Activated CD4-positive, alpha-beta T cell treated with anti-CD3 and anti-CD28 coated beads for 36 hours (primary cell): ENCODE measurements around the gene CLDN16. TPM values are rescaled to one million over a fixed set of nuclear protein-coding genes. Genes with fewer than 3 reads are reported as not detected.

ENCODE experiments used
- ATAC-seq: fragments of 200-7000 bp; cut with Tn5 transposase; one replicate; pipeline ENCODE4 v1.10.0; 2021; ENCODE audit warnings: mild to moderate bottlenecking, moderate library complexity
- CTCF ChIA-PET: fragments of 350-600 bp; sonication (Branson Sonifier 250); formaldehyde crosslinking; loops from one replicate; lab custom pipeline; 2021; ENCODE audit warnings: antibody characterized with exemption; lab: Charles Lee
- POLR2A ChIA-PET: fragments of 350-600 bp; sonication (Branson Sonifier 250); formaldehyde crosslinking; loops from one replicate; lab custom pipeline; 2021; ENCODE audit warnings: antibody characterized with exemption, inconsistent platforms; lab: Charles Lee
- DNase-seq: peaks from one replicate; pipeline ENCODE4 v3.0.0-alpha.2; 2020
- H3K27ac Mint-ChIP-seq: one replicate; pipeline ENCODE4 v1.8.0; 2021; ENCODE audit warnings: mixed read lengths
- H3K27me3 Mint-ChIP-seq: one replicate; pipeline ENCODE4 v1.8.0; 2021; ENCODE audit warnings: mixed read lengths
- H3K36me3 Mint-ChIP-seq: one replicate; pipeline ENCODE4 v1.8.0; 2021; ENCODE audit warnings: low read depth, mixed read lengths
- H3K4me1 Mint-ChIP-seq: one replicate; pipeline ENCODE4 v1.8.0; 2021; ENCODE audit warnings: mixed read lengths
- H3K4me3 Mint-ChIP-seq: one replicate; pipeline ENCODE4 v1.8.0; 2021; ENCODE audit warnings: mild to moderate bottlenecking, moderate library complexity, mixed read lengths
- H3K9me3 Mint-ChIP-seq: one replicate; pipeline ENCODE4 v1.8.0; 2021; ENCODE audit warnings: low read depth, mixed read lengths
- intact Hi-C, 2 experiments: fragments of 100-400 bp; cut with DNase I in 1 of 2; cut with micrococcal nuclease in 1 of 2; formaldehyde crosslinking; loops; one replicate each; pipeline versions ENCODE4 v1.14.2 to v1.15.1; 2022 to 2024; cut with DNase I, micrococcal nuclease
- total RNA-seq, 2 experiments: library from RNA; stranded (reverse); gene quantifications; one replicate each; pipeline ENCODE4 v1.2.3, GENCODE V29; 2021

Gene CLDN16
- total RNA-seq, 2 experiments from 2014 or later = not detected

GRCh38 chr3:190381441-190381840 is 6.5 kb upstream of the CLDN16 start:
- Mint-ChIP-seq H3K4me3 (no peak overlapping the region), H3K27me3 (peaks cover 20% of the 10 kb centered on the region), H3K9me3 (no peaks in the 10 kb centered on the region), H3K27ac (no peak overlapping the region), H3K4me1 (peaks cover 13% of the 10 kb centered on the region), H3K36me3 (no peaks in the 10 kb centered on the region)
- ChIA-PET CTCF (no interaction called here), POLR2A (no interaction called here)
- intact Hi-C loops = loop anchor here in 1 of 2 experiments (10.0 kb wide), 1 partner anchor 313 kb away; no protein-coding TSS in a partner anchor
- ATAC-seq (no peak), DNase-seq (no peak)

- H3K9me3 Mint-ChIP-seq = no peaks in the 10 kb centered on the region
- intact Hi-C loops = loop anchor here (2.0 to 10.0 kb wide), 2 partner anchors 43 to 313 kb away; no protein-coding TSS in a partner anchor
- no peaks in the 10 kb centered on the region for H3K36me3 Mint-ChIP-seq
- DNase-seq (no peak), ATAC-seq (peak; percentile 86)
- POLR2A ChIA-PET = no interaction called here
- peaks cover 15% of the 10 kb centered on the region for H3K27me3 Mint-ChIP-seq
- CTCF ChIA-PET = no interaction called here
- no peak overlapping the region for H3K27ac Mint-ChIP-seq
- peaks cover 13% of the 10 kb centered on the region for H3K4me1 Mint-ChIP-seq
- no peak overlapping the region for H3K4me3 Mint-ChIP-seq
Observed at GRCh38 chr3:190382082-190382481, 5.9 kb upstream of the CLDN16 start.

- Mint-ChIP-seq H3K4me3 (no peak overlapping the region), H3K9me3 (no peaks in the 10 kb centered on the region), H3K4me1 (peaks cover 13% of the 10 kb centered on the region), H3K27me3 (peaks cover 17% of the 10 kb centered on the region), H3K27ac (no peak overlapping the region), H3K36me3 (no peaks in the 10 kb centered on the region)
- DNase-seq = peak; percentile 40
- ChIA-PET CTCF (interaction anchor here (0.5 to 1.9 kb wide), 3 partner anchors 14 to 423 kb away, joined by 3 to 6 read pairs (median 3); no protein-coding TSS in a partner anchor), POLR2A (no interaction called here)
- ATAC-seq = peak; percentile 57
- intact Hi-C loops = loop anchor here in 1 of 2 experiments (10.0 kb wide), 1 partner anchor 310 kb away; no protein-coding TSS in a partner anchor
Observed at GRCh38 chr3:190384309-190384756, 3.6 kb upstream of the CLDN16 start.

GRCh38 chr3:190385731-190386688 is 2.0 kb upstream of the CLDN16 start:
- Mint-ChIP-seq H3K9me3 (no peaks in the 10 kb centered on the region), H3K27me3 (peaks cover 12% of the 10 kb centered on the region), H3K4me1 (peaks cover 13% of the 10 kb centered on the region), H3K27ac (no peak overlapping the region), H3K4me3 (no peak overlapping the region), H3K36me3 (no peaks in the 10 kb centered on the region)
- ChIA-PET CTCF (no interaction called here), POLR2A (no interaction called here)
- no peak for ATAC-seq
- no peak for DNase-seq
- intact Hi-C loops = loop anchor here in 1 of 2 experiments (10.0 kb wide), 1 partner anchor 309 kb away; no protein-coding TSS in a partner anchor

- Mint-ChIP-seq H3K4me1 (no peaks in the 10 kb centered on the region), H3K4me3 (no peak overlapping the region), H3K27ac (no peak overlapping the region), H3K9me3 (no peaks in the 10 kb centered on the region), H3K27me3 (peaks cover 16% of the 10 kb centered on the region), H3K36me3 (no peaks in the 10 kb centered on the region)
- no peak for DNase-seq
- ChIA-PET CTCF (interaction anchor here (0.6 kb wide), 1 partner anchor 9 kb away, joined by 3 read pairs; no protein-coding TSS in a partner anchor), POLR2A (no interaction called here)
- ATAC-seq = no peak
- intact Hi-C loops = loop anchor here in 1 of 2 experiments (10.0 kb wide), 1 partner anchor 306 kb away; no protein-coding TSS in a partner anchor
Observed at GRCh38 chr3:190388703-190389102, 740 bp downstream of the CLDN16 start.

- Mint-ChIP-seq H3K4me3 (no peak overlapping the region), H3K36me3 (no peaks in the 10 kb centered on the region), H3K27me3 (peaks cover 11% of the 10 kb centered on the region), H3K9me3 (no peaks in the 10 kb centered on the region), H3K27ac (no peak overlapping the region), H3K4me1 (no peaks in the 10 kb centered on the region)
- ATAC-seq = no peak
- CTCF ChIA-PET = interaction anchor here (0.7 to 1.0 kb wide), 2 partner anchors 14 to 46 kb away, joined by 3 read pairs; no protein-coding TSS in a partner anchor
- POLR2A ChIA-PET = no interaction called here
- intact Hi-C loops = no loop called here
- no peak for DNase-seq
Observed at GRCh38 chr3:190396001-190396400, 8.0 kb downstream of the CLDN16 start.

- CTCF ChIA-PET = no interaction called here
- no peaks in the 10 kb centered on the region for H3K4me1 Mint-ChIP-seq
- no peaks in the 10 kb centered on the region for H3K9me3 Mint-ChIP-seq
- H3K4me3 Mint-ChIP-seq = no peak overlapping the region
- ATAC-seq = no peak
- peaks cover 4% of the 10 kb centered on the region for H3K27me3 Mint-ChIP-seq
- DNase-seq = no peak
- no peak overlapping the region for H3K27ac Mint-ChIP-seq
- POLR2A ChIA-PET = no interaction called here
- no peaks in the 10 kb centered on the region for H3K36me3 Mint-ChIP-seq
- intact Hi-C loops = no loop called here
Observed at GRCh38 chr3:190397889-190398288, 9.9 kb downstream of the CLDN16 start.

- DNase-seq (no peak), ATAC-seq (no peak)
- intact Hi-C loops = no loop called here
- H3K36me3 Mint-ChIP-seq = no peaks in the 10 kb centered on the region
- H3K27ac Mint-ChIP-seq = no peak overlapping the region
- ChIA-PET CTCF (no interaction called here), POLR2A (no interaction called here)
- no peak overlapping the region for H3K4me3 Mint-ChIP-seq
- no peaks in the 10 kb centered on the region for H3K4me1 Mint-ChIP-seq
- H3K27me3 Mint-ChIP-seq = peaks cover 4% of the 10 kb centered on the region
- no peaks in the 10 kb centered on the region for H3K9me3 Mint-ChIP-seq
Observed at GRCh38 chr3:190399677-190400076, 11.7 kb downstream of the CLDN16 start.

- H3K27me3 Mint-ChIP-seq = peaks cover 2% of the 10 kb centered on the region
- H3K4me3 Mint-ChIP-seq = no peak overlapping the region
- ATAC-seq (no peak), DNase-seq (no peak)
- no peak overlapping the region for H3K27ac Mint-ChIP-seq
- intact Hi-C loops = no loop called here
- no peaks in the 10 kb centered on the region for H3K4me1 Mint-ChIP-seq
- POLR2A ChIA-PET = no interaction called here
- CTCF ChIA-PET = interaction anchor here (1.0 kb wide), 1 partner anchor 11 kb away, joined by 3 read pairs; no protein-coding TSS in a partner anchor
- H3K36me3 Mint-ChIP-seq = no peaks in the 10 kb centered on the region
- no peaks in the 10 kb centered on the region for H3K9me3 Mint-ChIP-seq
Observed at GRCh38 chr3:190401963-190402362, 14.0 kb downstream of the CLDN16 start.

- Mint-ChIP-seq H3K27me3 (peaks cover 2% of the 10 kb centered on the region), H3K4me3 (no peak overlapping the region), H3K4me1 (no peaks in the 10 kb centered on the region), H3K27ac (no peak overlapping the region), H3K9me3 (no peaks in the 10 kb centered on the region), H3K36me3 (no peaks in the 10 kb centered on the region)
- ChIA-PET POLR2A (no interaction called here), CTCF (interaction anchor here (0.8 to 0.9 kb wide), 3 partner anchors 19 to 443 kb away, joined by 3 to 4 read pairs (median 3); no protein-coding TSS in a partner anchor)
- intact Hi-C loops = no loop called here
- ATAC-seq (no peak), DNase-seq (no peak)
Observed at GRCh38 chr3:190404715-190405114, 16.8 kb downstream of the CLDN16 start.

GRCh38 chr3:190414297-190414696 is 26.3 kb downstream of the CLDN16 start:
- H3K36me3 Mint-ChIP-seq = no peaks in the 10 kb centered on the region
- H3K27me3 Mint-ChIP-seq = peaks cover 7% of the 10 kb centered on the region
- peaks cover 7% of the 10 kb centered on the region for H3K9me3 Mint-ChIP-seq
- H3K4me3 Mint-ChIP-seq = no peak overlapping the region
- no peak for ATAC-seq
- intact Hi-C loops = no loop called here
- POLR2A ChIA-PET = no interaction called here
- CTCF ChIA-PET = interaction anchor here (0.8 kb wide), 1 partner anchor 190 kb away, joined by 3 read pairs; no protein-coding TSS in a partner anchor
- H3K27ac Mint-ChIP-seq = no peak overlapping the region
- no peak for DNase-seq
- H3K4me1 Mint-ChIP-seq = no peaks in the 10 kb centered on the region
